GM12874 (cell line): ENCODE results near the gene GOPC.

Experiments
- TF ChIP-seq, protein P1 (sequence below): IDR thresholded peaks from 2 replicates; pipeline ENCODE4 v1.5.1; 2011; ENCODE audit warnings: low read depth, mild to moderate bottlenecking, control low read depth, low read length, moderate library complexity; ENCODE audit not compliant: insufficient read depth

GOPC gene

DNA sequence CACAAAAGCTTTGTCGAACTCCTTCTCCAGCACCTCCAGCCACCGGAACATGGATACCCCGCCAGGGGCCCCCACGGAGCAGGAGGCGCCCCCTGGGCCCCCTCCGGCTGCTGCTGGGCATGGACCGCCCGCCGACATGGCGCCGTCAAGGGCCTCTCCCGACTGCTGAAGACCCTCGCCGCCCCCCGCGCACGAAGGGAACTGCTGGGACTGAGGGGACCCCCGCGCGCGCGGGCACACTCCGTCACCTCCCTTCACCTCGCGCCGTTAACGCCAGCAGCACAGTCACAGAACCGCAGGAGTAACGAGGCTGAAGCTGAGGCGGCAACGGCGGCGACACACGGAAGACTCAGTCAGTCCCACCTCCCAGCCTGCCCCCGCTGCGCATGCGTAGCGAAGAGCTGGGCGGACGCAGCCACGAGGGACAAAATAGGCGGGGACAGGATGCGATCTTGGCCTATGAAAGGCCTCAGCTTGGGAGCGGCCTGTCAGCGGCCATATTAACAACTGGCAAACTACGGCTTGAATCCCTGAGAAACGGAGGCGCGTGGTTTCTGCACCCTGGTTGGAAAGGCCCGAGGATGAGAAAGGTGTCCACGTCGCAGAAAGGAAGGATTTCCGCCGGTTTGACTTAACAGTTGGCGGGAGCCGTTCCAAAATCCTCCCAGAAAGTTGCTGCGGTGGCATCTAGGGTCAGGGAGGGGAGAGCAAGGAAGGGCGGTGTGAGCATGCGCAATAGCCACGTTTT, at the start of gene GOPC:
Gene GOPC, minus strand, starts transcription at position 361 of the 748 bp plus-strand sequence. Its CDS starts 223 bp downstream, at position 138.
- TF ChIP-seq, protein P1, sequence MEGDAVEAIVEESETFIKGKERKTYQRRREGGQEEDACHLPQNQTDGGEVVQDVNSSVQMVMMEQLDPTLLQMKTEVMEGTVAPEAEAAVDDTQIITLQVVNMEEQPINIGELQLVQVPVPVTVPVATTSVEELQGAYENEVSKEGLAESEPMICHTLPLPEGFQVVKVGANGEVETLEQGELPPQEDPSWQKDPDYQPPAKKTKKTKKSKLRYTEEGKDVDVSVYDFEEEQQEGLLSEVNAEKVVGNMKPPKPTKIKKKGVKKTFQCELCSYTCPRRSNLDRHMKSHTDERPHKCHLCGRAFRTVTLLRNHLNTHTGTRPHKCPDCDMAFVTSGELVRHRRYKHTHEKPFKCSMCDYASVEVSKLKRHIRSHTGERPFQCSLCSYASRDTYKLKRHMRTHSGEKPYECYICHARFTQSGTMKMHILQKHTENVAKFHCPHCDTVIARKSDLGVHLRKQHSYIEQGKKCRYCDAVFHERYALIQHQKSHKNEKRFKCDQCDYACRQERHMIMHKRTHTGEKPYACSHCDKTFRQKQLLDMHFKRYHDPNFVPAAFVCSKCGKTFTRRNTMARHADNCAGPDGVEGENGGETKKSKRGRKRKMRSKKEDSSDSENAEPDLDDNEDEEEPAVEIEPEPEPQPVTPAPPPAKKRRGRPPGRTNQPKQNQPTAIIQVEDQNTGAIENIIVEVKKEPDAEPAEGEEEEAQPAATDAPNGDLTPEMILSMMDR, result no peak

DNA sequence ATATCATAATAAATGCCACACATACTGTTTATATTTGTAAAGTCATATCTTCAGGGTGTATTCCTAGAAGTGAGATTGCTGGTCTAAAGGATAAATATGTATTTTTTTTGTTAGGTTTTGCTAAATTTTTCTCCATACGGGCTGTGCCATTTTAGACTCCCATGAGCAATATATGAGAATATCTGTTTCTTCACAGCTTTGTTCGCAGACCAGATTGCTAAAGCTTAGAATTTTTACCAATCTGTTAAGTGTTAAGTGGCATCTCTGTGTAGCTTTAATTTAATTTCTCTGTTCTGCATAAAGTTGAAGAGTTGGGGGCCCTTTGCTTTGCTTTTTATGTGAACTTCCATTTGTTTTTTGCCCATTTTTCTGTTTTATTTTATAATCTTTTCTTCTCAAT, 40.7 kb upstream of the GOPC start:
- TF ChIP-seq, protein P1, result no peak

DNA sequence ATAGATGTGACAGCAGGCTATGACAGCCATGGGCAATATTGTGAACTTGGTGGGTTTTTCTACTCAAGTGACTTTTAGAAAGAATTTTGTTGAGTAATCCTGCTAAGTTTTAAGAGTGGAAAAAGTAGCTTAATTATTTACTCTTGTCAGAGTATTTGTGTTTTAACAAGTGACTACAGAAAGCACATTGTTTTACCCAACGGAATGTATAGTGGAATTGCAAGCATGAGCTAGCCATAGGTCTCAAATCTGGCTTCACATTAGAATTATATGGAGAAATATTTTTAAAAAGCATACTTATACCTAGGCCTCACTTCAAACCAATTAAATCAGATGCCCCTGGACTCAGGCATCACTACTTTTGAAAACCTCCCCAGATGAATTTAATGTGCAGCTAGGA, 35.5 kb upstream of the GOPC start:
- TF ChIP-seq, protein P1, result no peak

DNA sequence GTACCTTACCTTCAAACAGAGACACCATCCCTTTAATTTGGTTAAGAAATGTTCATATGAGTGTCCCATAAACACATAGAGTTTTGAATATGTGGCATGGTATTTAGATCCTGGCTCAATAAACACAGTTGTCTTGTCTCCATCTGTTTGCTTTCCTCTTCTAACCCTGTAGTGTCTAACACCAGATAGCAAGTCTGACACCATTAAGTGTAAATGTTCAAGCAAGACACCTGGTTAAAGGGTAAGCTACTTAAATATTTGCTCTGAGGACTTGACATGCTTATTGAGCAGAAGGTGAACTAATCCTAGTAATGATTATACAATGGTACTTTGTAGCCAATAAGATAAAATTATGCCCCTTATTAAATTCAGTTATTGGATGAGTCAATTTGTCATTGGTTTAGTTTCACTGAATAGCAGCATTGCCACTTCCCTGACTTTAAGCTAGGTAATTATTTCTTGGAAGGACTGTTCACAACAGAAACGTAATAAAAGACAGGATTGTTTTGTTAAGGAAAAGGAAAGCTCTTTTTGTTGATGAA, 26.9 kb upstream of the GOPC start:
- TF ChIP-seq, protein P1, result no peak

DNA sequence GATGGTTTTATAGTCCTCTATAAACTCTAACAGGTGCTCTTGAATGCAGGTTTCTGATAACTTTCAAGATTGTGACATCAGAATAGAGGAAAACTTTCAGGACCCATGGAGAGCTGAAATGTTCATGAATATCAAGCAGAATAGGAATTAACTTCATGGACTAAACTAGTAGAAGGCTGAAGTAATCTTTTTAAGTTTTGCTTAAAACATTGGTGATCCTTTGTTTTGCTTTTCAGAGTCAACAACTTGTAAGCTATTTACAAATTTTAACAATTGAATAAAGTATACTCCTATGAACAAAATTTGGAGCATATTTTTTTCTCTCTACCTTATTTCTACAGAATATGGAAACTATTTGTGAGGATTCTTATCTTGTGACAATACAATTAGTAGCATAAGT, 25.2 kb upstream of the GOPC start:
- TF ChIP-seq, protein P1, result no peak

DNA sequence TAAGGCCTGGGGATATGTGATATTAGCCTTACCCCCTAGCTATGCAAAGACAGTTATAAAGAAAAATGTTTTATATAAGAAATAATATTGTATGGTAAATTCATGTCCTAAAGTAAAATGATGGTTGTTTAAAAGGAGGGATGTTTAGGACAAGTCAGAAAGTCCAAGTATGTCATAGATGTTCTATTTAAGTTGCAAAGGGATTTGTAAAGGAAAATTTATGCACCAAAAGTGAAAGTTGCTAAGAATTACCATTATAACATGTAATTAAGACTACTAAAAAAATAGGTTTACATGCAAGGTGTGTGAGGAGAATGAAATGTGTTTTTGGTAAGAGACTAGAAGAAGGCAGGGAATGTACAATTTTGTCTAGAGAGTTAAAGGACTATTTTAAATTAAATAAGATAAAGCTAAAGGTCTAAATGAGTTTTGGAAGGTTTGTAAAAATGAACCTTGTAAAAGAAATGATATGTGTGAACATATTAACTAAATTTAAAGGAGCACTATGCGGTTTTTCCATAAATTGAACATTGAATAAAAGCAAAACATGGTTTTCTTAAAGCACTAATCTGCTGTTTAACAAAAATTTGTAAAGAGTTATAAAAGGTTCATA, 22.7 kb upstream of the GOPC start:
- TF ChIP-seq, protein P1, result no peak

DNA sequence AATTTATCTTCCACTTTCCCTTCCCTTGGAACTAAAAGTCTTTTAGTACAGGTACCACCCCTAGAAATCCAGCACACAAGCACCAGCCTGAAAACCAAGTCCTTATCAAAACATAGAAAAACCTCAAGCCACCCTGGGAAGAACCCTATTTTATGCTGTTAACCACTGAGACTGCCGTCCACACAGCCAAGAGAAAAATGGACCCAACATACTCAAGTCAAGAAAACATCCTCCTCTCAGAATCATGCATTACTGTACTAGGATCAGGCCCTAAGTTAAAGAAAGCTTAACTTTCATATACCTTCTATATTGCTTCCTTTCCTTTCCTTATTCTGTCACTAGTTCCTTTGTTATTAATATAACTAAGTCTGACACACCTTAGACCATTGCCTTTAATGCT, 16.9 kb upstream of the GOPC start:
- TF ChIP-seq, protein P1, result no peak
